PC-9 (cell line): ENCODE data around the gene DRAXIN.

Experiments
- CTCF ChIP-seq: fragments of 200-600 bp; sonication (generic); conservative IDR thresholded peaks from 2 replicates; pipeline ENCODE4 v1.6.1; 2017; ENCODE audit warnings: mixed run types, antibody characterized with exemption, mild to moderate bottlenecking, moderate library complexity
- EZH2 ChIP-seq: fragments of 200-600 bp; sonication (generic); IDR thresholded peaks from 2 replicates; pipeline ENCODE4 v1.8.0; 2017; ENCODE audit warnings: antibody characterized with exemption, low read depth

GRCh38 chr1:11764519-11764918 is 73.0 kb downstream of the DRAXIN start:
- TF ChIP-seq CTCF (no peak), EZH2 (no peak)
